Adipocyte (in vitro differentiated cells): ENCODE results near the gene HOXC11.

ENCODE experiments used
- DNase-seq: peaks from one replicate; pipeline ENCODE4 v3.0.0-alpha.2; 2015; ENCODE audit warnings: low read depth
- H3K27me3 ChIP-seq: replicated peaks from 2 replicates; pipeline ENCODE4 v1.7.0; 2013; ENCODE audit warnings: mild to moderate bottlenecking, low read length, moderate library complexity; ENCODE audit not compliant: control insufficient read depth, insufficient read depth
- H3K36me3 ChIP-seq: 2 replicates; pipeline ENCODE4 v1.7.0; 2013; ENCODE audit warnings: low read length, mild to moderate bottlenecking, moderate library complexity; ENCODE audit not compliant: control insufficient read depth, insufficient read depth, severe bottlenecking
- H3K4me1 ChIP-seq: 2 replicates; pipeline ENCODE4 v1.7.0; 2013; ENCODE audit warnings: mild to moderate bottlenecking, low read length, moderate library complexity; ENCODE audit not compliant: control insufficient read depth, insufficient read depth
- H3K4me3 ChIP-seq: 2 replicates; pipeline ENCODE4 v1.7.0; 2013; ENCODE audit warnings: mild to moderate bottlenecking, low read length, moderate library complexity
- H3K9ac ChIP-seq: 2 replicates; pipeline ENCODE4 v1.7.0; 2013; ENCODE audit warnings: mild to moderate bottlenecking, low read length, moderate library complexity
- H3K9me3 ChIP-seq: 2 replicates; pipeline ENCODE4 v1.7.0; 2013; ENCODE audit warnings: mild to moderate bottlenecking, low read length, moderate library complexity; ENCODE audit not compliant: control insufficient read depth

HOXC11 gene

GRCh38 chr12:53971686-53972085 lies 1.2 kb upstream of the HOXC11 start:
- H3K27me3 ChIP-seq: peaks cover 58% of the 10 kb centered on the region
- no peak for DNase-seq
- no peak overlapping the region for H3K4me3 ChIP-seq

GRCh38 chr12:53972152-53972702 lies 699 bp upstream of the HOXC11 start:
- Histone ChIP-seq H3K4me1 (peaks cover 12% of the 10 kb centered on the region), H3K27me3 (peaks cover 58% of the 10 kb centered on the region)
- no peak for DNase-seq

More at GRCh38 chr12:53971686-53972085, 1.2 kb upstream of the HOXC11 start:
- no peaks in the 10 kb centered on the region for H3K36me3 ChIP-seq
- no peak overlapping the region for H3K9ac ChIP-seq
- H3K4me1 ChIP-seq: peaks cover 12% of the 10 kb centered on the region
- no peaks in the 10 kb centered on the region for H3K9me3 ChIP-seq

GRCh38 chr12:53973236-53974042 lies 513 bp downstream of the HOXC11 start:
- Histone ChIP-seq H3K4me3 (peak overlapping the region; percentile 86), H3K27me3 (peaks cover 49% of the 10 kb centered on the region)

More at GRCh38 chr12:53972152-53972702, 699 bp upstream of the HOXC11 start:
- H3K36me3 ChIP-seq: no peaks in the 10 kb centered on the region
- H3K4me3 ChIP-seq: peak overlapping the region; percentile 86
- peak overlapping the region; percentile 90 for H3K9ac ChIP-seq
- no peaks in the 10 kb centered on the region for H3K9me3 ChIP-seq

GRCh38 chr12:53974084-53975063 lies 1.4 kb downstream of the HOXC11 start, which contains the start of gene HOTAIR:
HOTAIR (minus strand) TSS chr12:53974954.
- H3K36me3 ChIP-seq: no peaks in the 10 kb centered on the region
- H3K9me3 ChIP-seq: no peaks in the 10 kb centered on the region
- peak within 1 kb of the TSS; percentile 90 for H3K9ac ChIP-seq
- peak within 1 kb of the TSS; percentile 86 for H3K4me3 ChIP-seq
- H3K27me3 ChIP-seq: peaks cover 40% of the 10 kb centered on the region
- no peak for DNase-seq
- peaks cover 12% of the 10 kb centered on the region for H3K4me1 ChIP-seq

More at GRCh38 chr12:53973236-53974042, 513 bp downstream of the HOXC11 start:
- Histone ChIP-seq H3K9ac (peak overlapping the region; percentile 90), H3K4me1 (peaks cover 12% of the 10 kb centered on the region), H3K36me3 (no peaks in the 10 kb centered on the region), H3K9me3 (no peaks in the 10 kb centered on the region)
- no peak for DNase-seq

GRCh38 chr12:53975064-53975471 lies 2.1 kb downstream of the HOXC11 start:
- no peak for DNase-seq
- Histone ChIP-seq H3K4me1 (peaks cover 12% of the 10 kb centered on the region), H3K27me3 (peaks cover 34% of the 10 kb centered on the region), H3K9me3 (no peaks in the 10 kb centered on the region), H3K36me3 (no peaks in the 10 kb centered on the region), H3K4me3 (peak overlapping the region; percentile 86), H3K9ac (peak overlapping the region; percentile 90)

GRCh38 chr12:53975479-53976152 lies 2.7 kb downstream of the HOXC11 start:
- H3K9ac ChIP-seq: no peak overlapping the region
- H3K4me3 ChIP-seq: peak overlapping the region; percentile 86
- peaks cover 12% of the 10 kb centered on the region for H3K4me1 ChIP-seq
- H3K9me3 ChIP-seq: no peaks in the 10 kb centered on the region
- H3K36me3 ChIP-seq: no peaks in the 10 kb centered on the region
- peaks cover 28% of the 10 kb centered on the region for H3K27me3 ChIP-seq
- DNase-seq: no peak

- no peak for DNase-seq
- Histone ChIP-seq H3K9ac (no peak overlapping the region), H3K4me1 (peaks cover 12% of the 10 kb centered on the region), H3K27me3 (peaks cover 21% of the 10 kb centered on the region), H3K9me3 (no peaks in the 10 kb centered on the region), H3K4me3 (no peak overlapping the region), H3K36me3 (no peaks in the 10 kb centered on the region)
Observed at GRCh38 chr12:53976172-53976822, 3.4 kb downstream of the HOXC11 start.

- H3K4me1 ChIP-seq: peaks cover 10% of the 10 kb centered on the region
- H3K9me3 ChIP-seq: no peaks in the 10 kb centered on the region
- no peaks in the 10 kb centered on the region for H3K36me3 ChIP-seq
- H3K4me3 ChIP-seq: no peak overlapping the region
- H3K27me3 ChIP-seq: peaks cover 14% of the 10 kb centered on the region
- no peak for DNase-seq
- H3K9ac ChIP-seq: no peak overlapping the region
Observed at GRCh38 chr12:53976823-53977595, 4.1 kb downstream of the HOXC11 start.

GRCh38 chr12:53977596-53978445 lies 4.9 kb downstream of the HOXC11 start:
- DNase-seq: no peak
- Histone ChIP-seq H3K4me3 (no peak overlapping the region), H3K9me3 (no peaks in the 10 kb centered on the region), H3K27me3 (peaks cover 8% of the 10 kb centered on the region), H3K36me3 (no peaks in the 10 kb centered on the region), H3K4me1 (peaks cover 3% of the 10 kb centered on the region), H3K9ac (no peak overlapping the region)
